Measurements from ENCODE around the gene MIA3.

DNA sequence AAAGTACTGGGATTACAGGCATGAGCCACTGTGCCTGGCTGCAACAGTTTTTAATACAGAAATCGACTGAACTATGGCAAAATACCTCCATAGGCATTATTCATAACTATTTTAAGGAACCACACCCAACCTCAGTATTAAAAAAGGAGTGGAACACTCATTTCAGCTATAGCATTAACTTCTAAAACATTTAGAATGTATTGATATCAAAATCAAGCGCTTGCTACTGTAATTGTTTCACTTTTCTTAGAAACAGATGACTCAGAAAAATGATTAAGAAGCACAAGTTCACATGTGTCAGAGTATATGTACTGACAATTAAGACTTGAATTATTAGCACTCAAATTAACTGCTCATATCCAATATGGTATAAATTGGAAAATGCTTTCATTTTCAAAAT, 79.3 kb downstream of the MIA3 start:
- TF ChIP-seq EZH2 (IDR thresholded peaks at IDR 0.05) (no peak), CTCF (IDR thresholded peaks at IDR 0.05) (no peak), EZH2phosphoT487 (IDR thresholded peaks at IDR 0.05) (no peak)
